GM12892 (cell line): ENCODE results near the gene NKAPD1.

Source experiments
- POLR2A ChIP-seq: IDR thresholded peaks from 2 replicates; pipeline ENCODE4 v1.6.1; 2011; ENCODE audit warnings: low read depth, low read length, control low read depth
- POLR2AphosphoS5 ChIP-seq: IDR thresholded peaks from 2 replicates; pipeline ENCODE4 v1.6.1; 2011; ENCODE audit warnings: low read depth, low read length, control low read depth
- TAF1 ChIP-seq: IDR thresholded peaks from 2 replicates; pipeline ENCODE4 v1.6.1; 2011; ENCODE audit warnings: low read depth, mild to moderate bottlenecking, control low read depth, low read length, borderline replicate concordance

GRCh38 chr11:112029460-112029859 lies 44.6 kb upstream of the NKAPD1 start:
- no peak for TF ChIP-seq POLR2AphosphoS5
- TF ChIP-seq POLR2A, result no peak
- TF ChIP-seq TAF1, result no peak
